HEK293T (cell line): Measurements from ENCODE around the gene ATAD2B.

Experiments
- ARNT ChIP-seq: fragments of 450-650 bp; IDR thresholded peaks from 2 replicates; pipeline ENCODE4 v1.6.1; 2017; ENCODE audit warnings: mild to moderate bottlenecking
- ELF4 ChIP-seq: fragments of 450-650 bp; IDR thresholded peaks from 2 replicates; pipeline ENCODE4 v1.6.1; 2017; ENCODE audit warnings: antibody characterized with exemption
- FOXA1 ChIP-seq: fragments of 450-650 bp; IDR thresholded peaks from 2 replicates; pipeline ENCODE4 v1.6.1; 2016; ENCODE audit warnings: mild to moderate bottlenecking
- FOXK2 ChIP-seq: fragments of 450-650 bp; IDR thresholded peaks from 2 replicates; pipeline ENCODE4 v1.6.1; 2016; ENCODE audit warnings: mild to moderate bottlenecking
- NFRKB ChIP-seq: fragments of 450-650 bp; IDR thresholded peaks from 2 replicates; pipeline ENCODE4 v1.6.1; 2016; ENCODE audit warnings: mild to moderate bottlenecking, moderate library complexity
- SP1 ChIP-seq: fragments of 450-650 bp; IDR thresholded peaks from 2 replicates; pipeline ENCODE4 v1.6.1; 2017
- SUZ12 ChIP-seq: fragments of 450-650 bp; IDR thresholded peaks from 2 replicates; pipeline ENCODE4 v1.6.1; 2016; ENCODE audit warnings: mild to moderate bottlenecking
- TARDBP ChIP-seq: fragments of 450-650 bp; IDR thresholded peaks from 2 replicates; pipeline ENCODE4 v1.6.1; 2016

DNA sequence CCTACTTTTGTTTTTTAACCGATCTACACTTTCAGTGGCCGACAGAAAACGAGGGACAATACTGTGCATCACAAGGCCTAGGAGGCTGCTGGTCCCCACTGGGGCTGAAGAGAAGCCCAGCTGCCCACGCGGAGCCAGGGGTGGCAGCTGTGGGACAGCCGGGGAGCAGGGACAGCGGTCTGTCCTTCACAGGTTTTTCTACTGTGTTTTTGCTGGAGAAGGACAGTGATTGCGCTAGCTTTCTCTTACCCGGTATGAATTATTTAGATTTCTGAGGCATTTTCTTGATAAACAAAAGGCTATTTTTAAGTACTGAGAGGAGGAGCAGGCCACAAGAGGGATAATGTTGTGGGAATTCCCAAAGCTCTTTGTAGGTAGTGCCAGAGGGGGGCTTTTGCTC is 219.8 kb downstream of the ATAD2B start:
- no peak for TF ChIP-seq SP1
- no peak for TF ChIP-seq TARDBP
- no peak for TF ChIP-seq ARNT
- TF ChIP-seq ELF4, result no peak
- TF ChIP-seq SUZ12, result no peak
- no peak for TF ChIP-seq FOXK2
- TF ChIP-seq FOXA1, result no peak
- no peak for TF ChIP-seq NFRKB
